Common myeloid progenitor, CD34-positive (primary cell): ENCODE results near the gene MYO18B.
A peak's percentile ranks its signal among the peaks of the same experiment; 100 is the strongest.

Experiments used
- CTCF ChIA-PET: fragments of 350-600 bp; sonication (Branson Sonifier 250); formaldehyde crosslinking; loops from one replicate; lab custom pipeline; 2021; ENCODE audit warnings: antibody characterized with exemption; lab: Charles Lee
- POLR2A ChIA-PET: fragments of 350-600 bp; sonication (Branson Sonifier 250); formaldehyde crosslinking; loops from one replicate; lab custom pipeline; 2021; ENCODE audit warnings: antibody characterized with exemption; lab: Charles Lee
- DNase-seq, 3 donors: peaks; one replicate each; pipeline versions ENCODE4 v3.0.0 to v3.0.0-alpha.2; 2013
- H3K27ac ChIP-seq, 2 experiments: 1 replicate in 1 of 2; 2 replicates in 1 of 2; pipeline ENCODE4 v1.7.0; 2013; ENCODE audit warnings: inconsistent platforms in 2 of 2, low read length in 2 of 2, mild to moderate bottlenecking in 2 of 2, low read depth in 1 of 2, moderate library complexity in 1 of 2; ENCODE audit not compliant: severe bottlenecking in 2 of 2, insufficient read depth in 1 of 2, poor library complexity in 1 of 2
- H3K27me3 ChIP-seq, 5 experiments: replicated peaks in 2 of 5; 1 replicate in 3 of 5; 2 replicates in 2 of 5; pipeline versions ENCODE4 v1.6.1 to v1.7.0; 2013; ENCODE audit warnings: low read length in 4 of 5, mild to moderate bottlenecking in 2 of 5, moderate library complexity in 2 of 5, inconsistent platforms in 1 of 5; ENCODE audit not compliant: insufficient read depth in 5 of 5, control insufficient read depth in 4 of 5
- H3K36me3 ChIP-seq, 4 experiments: 1 replicate in 2 of 4; 2 replicates in 2 of 4; pipeline versions ENCODE4 v1.6.1 to v1.7.0; 2013; ENCODE audit warnings: low read length in 3 of 4, control low read depth in 1 of 4, mild to moderate bottlenecking in 1 of 4; ENCODE audit not compliant: control insufficient read depth in 4 of 4, insufficient read depth in 4 of 4
- H3K4me1 ChIP-seq, 4 experiments: 1 replicate in 3 of 4; 2 replicates in 1 of 4; pipeline versions ENCODE4 v1.6.1 to v1.7.1; 2013; ENCODE audit warnings: low read length in 3 of 4, mild to moderate bottlenecking in 3 of 4, control low read depth in 1 of 4, inconsistent platforms in 1 of 4, moderate library complexity in 1 of 4; ENCODE audit not compliant: control insufficient read depth in 4 of 4, insufficient read depth in 4 of 4; ENCODE audit errors: control extremely low read depth in 1 of 4
- H3K4me3 ChIP-seq, 7 experiments: 1 replicate in 4 of 7; 2 replicates in 3 of 7; pipeline versions ENCODE4 v1.5.1 to v1.7.0; 2013; ENCODE audit warnings: mild to moderate bottlenecking in 7 of 7, low read length in 6 of 7, moderate library complexity in 6 of 7, inconsistent platforms in 2 of 7, low read depth in 2 of 7, control low read depth in 1 of 7; ENCODE audit not compliant: insufficient read depth in 4 of 7, control insufficient read depth in 1 of 7; ENCODE audit errors: extremely low read depth in 1 of 7
- H3K9me3 ChIP-seq, 5 experiments: 1 replicate in 4 of 5; 2 replicates in 1 of 5; pipeline versions ENCODE4 v1.6.1 to v1.7.1; 2013; ENCODE audit warnings: low read length in 4 of 5, mild to moderate bottlenecking in 2 of 5, inconsistent platforms in 1 of 5, low read depth in 1 of 5, moderate library complexity in 1 of 5; ENCODE audit not compliant: control insufficient read depth in 4 of 5, insufficient read depth in 2 of 5; ENCODE audit errors: control extremely low read depth in 1 of 5
- WGBS: methylation state at CpG from one replicate; pipeline ENCODE4 v1.1.5; 2013; ENCODE audit not compliant: insufficient coverage; 5-methylcytosine and 5-hydroxymethylcytosine counted together

MYO18B gene

DNA sequence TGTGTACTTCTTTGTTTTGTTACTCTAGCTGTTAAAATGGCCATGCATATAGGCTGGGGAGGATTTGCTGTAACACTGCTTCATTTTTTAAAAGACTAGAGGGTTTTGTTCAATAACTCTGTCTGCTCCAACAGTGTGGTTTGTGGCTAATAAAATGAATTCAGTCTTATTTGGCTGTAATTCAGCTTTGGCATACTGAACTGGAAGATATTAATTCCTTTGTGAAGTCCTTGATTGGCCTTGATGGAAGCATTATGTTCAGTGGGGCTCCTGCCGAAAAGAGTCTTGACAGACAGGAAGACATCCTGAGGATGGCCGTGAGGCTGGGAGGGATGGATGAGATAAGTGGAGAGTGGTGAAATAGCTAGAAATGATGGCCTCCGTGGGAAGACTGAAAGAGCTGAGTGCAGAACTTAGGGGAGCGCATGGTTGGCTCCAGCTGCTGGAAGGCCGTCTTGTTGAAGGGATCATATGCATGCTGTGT is 44.8 kb upstream of the MYO18B start:
- DNase-seq: no peak
- H3K9me3 ChIP-seq: no peaks in the 10 kb centered on the region
- peaks cover 7 to 38% (median 24%) of the 10 kb centered on the region in 4 experiments for H3K36me3 ChIP-seq
- 97% methylated on average over 4 of the region's 5 CpGs for WGBS
- H3K27ac ChIP-seq: no peak overlapping the region
- ChIA-PET POLR2A (no interaction called here), CTCF (interaction anchor here (1.3 to 4.1 kb wide), 4 partner anchors 10 to 153 kb away, joined by 3 to 22 read pairs (median 3); no protein-coding TSS in a partner anchor)
- no peaks in the 10 kb centered on the region for H3K27me3 ChIP-seq
- H3K4me3 ChIP-seq: no peak overlapping the region
- H3K4me1 ChIP-seq: no peaks in the 10 kb centered on the region

DNA sequence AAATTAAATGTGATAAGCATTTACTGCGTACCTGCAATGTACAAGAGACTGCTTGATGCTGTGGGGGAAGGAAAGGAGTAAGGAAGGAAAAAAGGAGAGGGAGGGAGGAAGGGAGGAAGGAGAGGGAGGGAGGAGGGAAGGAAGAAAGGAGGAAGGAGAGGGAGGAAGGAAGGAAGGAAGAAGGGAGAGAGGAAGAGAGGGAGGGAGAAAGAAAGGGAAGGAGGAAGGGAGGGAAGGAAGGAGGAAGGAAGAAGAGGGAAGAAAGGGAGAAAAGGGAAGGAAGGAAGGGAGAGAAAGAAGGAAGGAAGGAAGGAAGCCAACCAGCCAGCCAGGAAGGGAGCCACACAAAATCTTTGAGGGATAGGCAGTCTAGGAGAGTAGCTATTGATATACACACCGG is 44.0 kb upstream of the MYO18B start:
- 100% methylated on average over 2 of the region's 2 CpGs for WGBS
- H3K9me3 ChIP-seq: no peaks in the 10 kb centered on the region
- H3K27ac ChIP-seq: no peak overlapping the region
- no peak for DNase-seq
- H3K36me3 ChIP-seq: peaks cover 7 to 35% (median 20%) of the 10 kb centered on the region in 4 experiments
- no peaks in the 10 kb centered on the region for H3K27me3 ChIP-seq
- ChIA-PET POLR2A (no interaction called here), CTCF (interaction anchor here (0.8 to 4.1 kb wide), 4 partner anchors 9 to 153 kb away, joined by 3 to 22 read pairs (median 3); no protein-coding TSS in a partner anchor)
- H3K4me1 ChIP-seq: no peaks in the 10 kb centered on the region
- no peak overlapping the region for H3K4me3 ChIP-seq

DNA sequence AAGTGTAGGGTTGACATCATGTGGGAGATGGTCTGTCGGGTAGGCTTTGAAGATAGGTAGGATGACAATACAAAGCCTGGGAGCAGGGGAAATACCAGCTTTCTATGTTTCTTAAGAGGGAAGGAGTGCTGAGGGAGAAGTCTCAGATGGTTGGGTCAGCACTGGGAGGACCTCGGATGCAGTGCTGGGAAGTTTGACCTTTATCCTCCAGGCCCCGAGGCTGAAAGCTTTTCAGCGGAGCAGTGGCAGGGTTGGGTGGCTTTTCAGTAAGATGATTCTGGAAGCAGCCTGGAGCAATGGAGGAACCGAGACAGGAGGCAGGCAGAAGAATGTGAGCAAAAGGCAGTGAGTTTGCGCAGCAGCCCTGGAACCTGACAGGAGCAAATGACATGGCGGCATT is 43.5 kb upstream of the MYO18B start:
- Histone ChIP-seq H3K4me1 (no peaks in the 10 kb centered on the region), H3K27ac (no peak overlapping the region), H3K36me3 (peaks cover 6 to 32% (median 17%) of the 10 kb centered on the region in 4 experiments), H3K27me3 (no peaks in the 10 kb centered on the region), H3K4me3 (no peak overlapping the region), H3K9me3 (no peaks in the 10 kb centered on the region)
- CTCF ChIA-PET: interaction anchor here (0.8 to 4.1 kb wide), 2 partner anchors 9 to 154 kb away, joined by 3 to 22 read pairs; no protein-coding TSS in a partner anchor
- WGBS: 100% methylated on average over 7 of the region's 7 CpGs
- DNase-seq: no peak
- POLR2A ChIA-PET: no interaction called here

DNA sequence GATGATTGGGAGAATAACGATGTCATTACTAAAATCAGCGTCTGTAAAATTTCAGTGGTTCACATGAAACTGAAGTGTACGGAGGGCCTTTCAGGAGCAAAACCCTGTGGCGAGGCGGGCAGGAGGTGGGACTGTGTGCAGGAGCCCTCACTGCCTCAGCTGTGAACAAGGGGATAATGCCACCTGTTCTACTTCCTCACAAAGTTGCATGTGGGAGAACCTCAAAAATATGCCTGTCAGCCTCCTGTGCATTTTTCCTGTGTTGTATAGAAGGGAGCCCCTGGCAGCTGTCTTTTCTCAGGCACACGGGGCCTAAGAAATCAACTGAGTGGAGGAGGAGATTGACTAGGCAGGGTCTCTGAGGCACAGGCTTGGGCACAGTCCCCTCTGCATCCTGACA is 43.0 kb upstream of the MYO18B start:
- 95% methylated on average over 6 of the region's 6 CpGs for WGBS
- no peak overlapping the region for H3K4me3 ChIP-seq
- ChIA-PET CTCF (interaction anchor here (4.1 kb wide), 1 partner anchor 154 kb away, joined by 22 read pairs; no protein-coding TSS in a partner anchor), POLR2A (no interaction called here)
- DNase-seq: no peak
- H3K27me3 ChIP-seq: no peaks in the 10 kb centered on the region
- no peaks in the 10 kb centered on the region for H3K9me3 ChIP-seq
- H3K36me3 ChIP-seq: peaks cover 5 to 32% (median 18%) of the 10 kb centered on the region in 4 experiments
- H3K4me1 ChIP-seq: no peaks in the 10 kb centered on the region
- H3K27ac ChIP-seq: no peak overlapping the region

DNA sequence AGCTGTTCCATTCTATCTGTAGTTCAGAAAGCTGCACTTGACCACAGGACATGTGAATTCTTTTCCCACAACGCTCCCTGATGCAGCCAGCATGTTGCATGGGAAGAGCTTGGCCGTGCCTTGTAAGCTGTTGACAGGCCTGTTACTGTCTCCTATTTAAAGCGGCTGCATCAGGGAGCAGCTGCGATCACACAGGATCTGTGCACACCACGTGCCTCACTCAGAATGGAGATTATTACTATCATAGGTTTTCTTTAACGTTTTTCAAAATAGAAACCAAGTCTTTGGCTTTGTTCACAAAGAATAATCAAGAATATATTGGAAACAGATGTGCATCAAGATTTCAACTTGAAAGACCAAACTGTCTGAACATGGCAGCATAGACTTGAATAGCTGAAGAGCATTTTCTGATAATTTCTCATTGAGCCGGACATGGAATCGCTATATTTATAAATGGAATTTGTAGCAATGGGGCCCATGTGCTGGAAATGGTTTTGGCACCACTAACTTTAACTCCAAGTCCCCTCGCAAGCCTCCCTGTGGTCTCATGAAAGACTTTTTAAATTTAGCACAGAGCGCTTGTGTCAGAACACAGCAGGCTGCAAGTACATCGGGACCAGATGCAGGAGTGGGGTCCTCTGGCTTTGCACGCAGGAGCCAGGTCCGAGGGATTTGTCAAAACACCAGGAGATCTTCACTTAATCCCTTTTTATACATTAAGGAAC is 40.8 kb upstream of the MYO18B start:
- Histone ChIP-seq H3K27ac (no peak overlapping the region), H3K27me3 (no peaks in the 10 kb centered on the region), H3K4me3 (no peak overlapping the region)

DNA sequence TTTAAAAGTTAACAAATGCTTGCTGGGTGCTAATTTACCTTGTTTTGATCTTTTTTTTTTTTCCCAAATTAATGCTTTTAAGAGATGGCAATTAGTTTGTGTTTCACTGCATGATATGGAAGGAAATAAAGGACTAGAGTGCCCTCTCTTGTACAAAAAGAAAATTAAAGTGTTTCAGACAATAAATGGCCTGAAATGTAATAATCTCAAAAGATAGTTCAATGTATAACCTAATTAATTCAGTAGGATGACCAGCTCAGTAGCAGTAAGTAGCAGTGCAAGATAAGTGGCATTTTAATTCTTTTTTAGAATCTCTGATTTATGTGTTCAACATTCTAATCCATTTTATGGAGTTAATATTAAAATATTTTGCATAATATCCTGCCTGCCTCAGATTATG is 39.9 kb upstream of the MYO18B start:
- ChIA-PET CTCF (interaction anchor here (0.6 to 4.5 kb wide), 12 partner anchors 11 to 467 kb away, joined by 3 to 20 read pairs (median 4); no protein-coding TSS in a partner anchor), POLR2A (interaction anchor here (2.0 kb wide), 1 partner anchor 158 kb away, joined by 5 read pairs; no protein-coding TSS in a partner anchor)
- H3K36me3 ChIP-seq: peaks cover 2 to 28% (median 11%) of the 10 kb centered on the region in 4 experiments
- no peaks in the 10 kb centered on the region for H3K4me1 ChIP-seq
- no peaks in the 10 kb centered on the region for H3K9me3 ChIP-seq
- no peaks in the 10 kb centered on the region for H3K27me3 ChIP-seq
- DNase-seq: peak; percentile 39 to 61 (median 59)
- H3K27ac ChIP-seq: no peak overlapping the region
- H3K4me3 ChIP-seq: no peak overlapping the region

More for the DNA sequence above, 40.8 kb upstream of the MYO18B start:
- ChIA-PET POLR2A (interaction anchor here (2.0 kb wide), 1 partner anchor 157 kb away, joined by 5 read pairs; no protein-coding TSS in a partner anchor), CTCF (interaction anchor here (0.7 to 4.5 kb wide), 11 partner anchors 19 to 499 kb away, joined by 3 to 20 read pairs (median 4); no protein-coding TSS in a partner anchor)
- 91% methylated on average over 10 of the region's 13 CpGs for WGBS
- H3K9me3 ChIP-seq: no peaks in the 10 kb centered on the region
- no peak for DNase-seq
- no peaks in the 10 kb centered on the region for H3K4me1 ChIP-seq
- peaks cover 2 to 26% (median 14%) of the 10 kb centered on the region in 4 experiments for H3K36me3 ChIP-seq
